Neural progenitor cell (in vitro differentiated cells): ENCODE results near the gene QKI. TPM values are rescaled to one million over a fixed set of nuclear protein-coding genes. Genes with fewer than 3 reads are reported as not detected.

Experiments
- DNase-seq: peaks from one replicate; pipeline ENCODE4 v3.0.0-alpha.2; 2016; ENCODE audit warnings: low spot score
- H2AFZ ChIP-seq: fragments of 200-600 bp; sonication (generic); replicated peaks from 2 replicates; pipeline ENCODE4 v1.6.1; 2016; ENCODE audit warnings: antibody characterized with exemption
- H3F3A ChIP-seq: fragments of 200-600 bp; sonication (generic); 2 replicates; pipeline ENCODE4 v1.6.1; 2016; ENCODE audit warnings: antibody characterized with exemption, low read depth
- H3K27ac ChIP-seq: fragments of 200-600 bp; sonication (generic); 2 replicates; pipeline ENCODE4 v1.5.1; 2016; ENCODE audit warnings: mild to moderate bottlenecking
- H3K27me3 ChIP-seq: fragments of 200-600 bp; sonication (generic); 2 replicates; pipeline ENCODE4 v1.6.1; 2016; ENCODE audit warnings: mild to moderate bottlenecking, moderate library complexity
- H3K36me3 ChIP-seq: fragments of 200-600 bp; sonication (generic); 2 replicates; pipeline ENCODE4 v1.5.1; 2016
- H3K4me1 ChIP-seq: fragments of 200-600 bp; sonication (generic); 2 replicates; pipeline ENCODE4 v1.6.1; 2016; ENCODE audit warnings: mixed run types
- H3K4me2 ChIP-seq: fragments of 200-600 bp; sonication (generic); 2 replicates; pipeline ENCODE4 v1.6.1; 2016
- H3K4me3 ChIP-seq: fragments of 200-600 bp; sonication (generic); 2 replicates; pipeline ENCODE4 v1.5.1; 2016
- H3K79me2 ChIP-seq: fragments of 200-600 bp; sonication (generic); 2 replicates; pipeline ENCODE4 v1.6.1; 2016; ENCODE audit warnings: low read depth
- H3K9ac ChIP-seq: fragments of 200-600 bp; sonication (generic); 2 replicates; pipeline ENCODE4 v1.6.1; 2016
- H3K9me3 ChIP-seq: fragments of 200-600 bp; sonication (generic); 2 replicates; pipeline ENCODE4 v1.5.1; 2016; ENCODE audit warnings: low read depth
- H4K20me1 ChIP-seq: fragments of 200-600 bp; sonication (generic); 2 replicates; pipeline ENCODE4 v1.6.1; 2016; ENCODE audit warnings: low read depth
- H3K27ac Mint-ChIP-seq: 3 replicates; pipeline ENCODE4 v1.8.0; 2021; ENCODE audit warnings: mixed read lengths
- H3K27me3 Mint-ChIP-seq: 2 replicates; pipeline ENCODE4 v1.8.0; 2022; ENCODE audit warnings: low read depth, mild to moderate bottlenecking, inconsistent platforms, moderate library complexity, mixed read lengths; ENCODE audit not compliant: insufficient read depth
- H3K36me3 Mint-ChIP-seq: 3 replicates; pipeline ENCODE4 v1.8.0; 2021; ENCODE audit warnings: mixed read lengths
- H3K4me1 Mint-ChIP-seq: 3 replicates; pipeline ENCODE4 v1.8.0; 2021; ENCODE audit warnings: mixed read lengths
- H3K4me3 Mint-ChIP-seq: 3 replicates; pipeline ENCODE4 v1.8.0; 2021; ENCODE audit warnings: mild to moderate bottlenecking, moderate library complexity, mixed read lengths
- H3K9me3 Mint-ChIP-seq: 3 replicates; pipeline ENCODE4 v1.8.0; 2020; ENCODE audit warnings: mixed read lengths
- CTCF ChIP-seq: fragments of 200-600 bp; sonication (generic); IDR thresholded peaks from 2 replicates; pipeline ENCODE4 v1.5.1; 2017; ENCODE audit warnings: antibody characterized with exemption, mild to moderate bottlenecking
- EZH2 ChIP-seq: fragments of 200-600 bp; sonication (generic); IDR thresholded peaks from 2 replicates; pipeline ENCODE4 v1.6.1; 2017; ENCODE audit warnings: antibody characterized with exemption, mild to moderate bottlenecking, moderate library complexity
- EZH2phosphoT487 ChIP-seq: fragments of 200-600 bp; sonication (generic); IDR thresholded peaks from 2 replicates; pipeline ENCODE4 v1.6.1; 2017; ENCODE audit warnings: antibody characterized with exemption
- total RNA-seq: library from RNA; depleted of rRNA; stranded (reverse); fragments of >200 nt; gene quantifications from 2 replicates; pipeline ENCODE4 v1.2.3, GENCODE V29; 2015; ENCODE audit warnings: low replicate concordance

QKI gene
- total RNA-seq, 1 donor from 2014 or later = 212 TPM

- no peak for DNase-seq
- peaks cover 6% of the 10 kb centered on the region for H3K4me1 Mint-ChIP-seq
These were observed 188.3 kb downstream of the QKI start for GRCh38 chr6:163602851-163603250.

GRCh38 chr6:163603395-163603794 is 188.9 kb downstream of the QKI start:
- Histone ChIP-seq H3K9ac (no peak overlapping the region), H3K27ac (no peak overlapping the region), H4K20me1 (no peaks in the 10 kb centered on the region), H3K4me3 (no peak overlapping the region), H3K4me1 (no peaks in the 10 kb centered on the region), H3K79me2 (no peaks in the 10 kb centered on the region), H3K27me3 (no peaks in the 10 kb centered on the region), H3K4me2 (no peak overlapping the region), H3F3A (no peaks in the 10 kb centered on the region), H3K9me3 (no peaks in the 10 kb centered on the region), H3K36me3 (no peaks in the 10 kb centered on the region), H2AFZ (no peak overlapping the region)
- Mint-ChIP-seq H3K27me3 (no peaks in the 10 kb centered on the region), H3K36me3 (no peaks in the 10 kb centered on the region), H3K9me3 (peaks cover 4% of the 10 kb centered on the region), H3K27ac (no peak overlapping the region), H3K4me3 (no peak overlapping the region), H3K4me1 (peaks cover 8% of the 10 kb centered on the region)
- DNase-seq = peak; percentile 50
- TF ChIP-seq CTCF = no peak
- TF ChIP-seq EZH2 = no peak
- no peak for TF ChIP-seq EZH2phosphoT487

More at GRCh38 chr6:163602851-163603250, 188.3 kb downstream of the QKI start:
- Mint-ChIP-seq H3K27ac (no peak overlapping the region), H3K27me3 (no peaks in the 10 kb centered on the region), H3K4me3 (no peak overlapping the region), H3K9me3 (peaks cover 4% of the 10 kb centered on the region), H3K36me3 (no peaks in the 10 kb centered on the region)
- H2AFZ ChIP-seq = no peak overlapping the region
- no peaks in the 10 kb centered on the region for H3K4me1 ChIP-seq
- H3K4me3 ChIP-seq = no peak overlapping the region
- H3K27me3 ChIP-seq = no peaks in the 10 kb centered on the region
- no peak overlapping the region for H3K27ac ChIP-seq
- no peak overlapping the region for H3K9ac ChIP-seq
- H3K4me2 ChIP-seq = no peak overlapping the region
- TF ChIP-seq EZH2phosphoT487 (no peak), CTCF (no peak), EZH2 (no peak)
- no peaks in the 10 kb centered on the region for H3K9me3 ChIP-seq
- H4K20me1 ChIP-seq = no peaks in the 10 kb centered on the region
- H3F3A ChIP-seq = no peaks in the 10 kb centered on the region
- no peaks in the 10 kb centered on the region for H3K79me2 ChIP-seq
- no peaks in the 10 kb centered on the region for H3K36me3 ChIP-seq

- H3K9me3 ChIP-seq = no peaks in the 10 kb centered on the region
- Mint-ChIP-seq H3K36me3 (no peaks in the 10 kb centered on the region), H3K27ac (no peak overlapping the region), H3K9me3 (peaks cover 6% of the 10 kb centered on the region), H3K27me3 (no peaks in the 10 kb centered on the region), H3K4me3 (no peak overlapping the region), H3K4me1 (peaks cover 12% of the 10 kb centered on the region)
- no peak for DNase-seq
- no peak overlapping the region for H3K4me2 ChIP-seq
- no peak overlapping the region for H2AFZ ChIP-seq
- no peak overlapping the region for H3K27ac ChIP-seq
- H4K20me1 ChIP-seq = no peaks in the 10 kb centered on the region
- no peaks in the 10 kb centered on the region for H3F3A ChIP-seq
- H3K4me1 ChIP-seq = no peaks in the 10 kb centered on the region
- H3K9ac ChIP-seq = no peak overlapping the region
- H3K27me3 ChIP-seq = no peaks in the 10 kb centered on the region
- no peaks in the 10 kb centered on the region for H3K79me2 ChIP-seq
- H3K36me3 ChIP-seq = no peaks in the 10 kb centered on the region
- TF ChIP-seq EZH2phosphoT487 (no peak), CTCF (no peak), EZH2 (no peak)
- no peak overlapping the region for H3K4me3 ChIP-seq
These were observed 191.0 kb downstream of the QKI start for GRCh38 chr6:163605385-163606097.
